GM13977 (cell line): ENCODE results near the gene MRPL54.

Experiments used
- DNase-seq: peaks from one replicate; pipeline ENCODE4 v3.0.0; 2012; ENCODE audit warnings: low spot score
- in situ Hi-C: fragments of 300-500 bp; cut with MboI; formaldehyde crosslinking; loops from one replicate; pipeline ENCODE4 v1.12.0; 2022; ENCODE audit warnings: low sequenced_read_pairs, low pct_unique_long_range_greater_than_20kb, mixed read lengths, inconsistent platforms; ENCODE audit not compliant: unreplicated experiment
- TF ChIP-seq, protein P1 (sequence below): IDR thresholded peaks from 2 replicates; pipeline ENCODE4 v1.5.1; 2012; ENCODE audit warnings: mild to moderate bottlenecking, control low read depth; ENCODE audit not compliant: insufficient read depth; ENCODE audit errors: extremely low read depth, missing control alignments

MRPL54 gene

DNA sequence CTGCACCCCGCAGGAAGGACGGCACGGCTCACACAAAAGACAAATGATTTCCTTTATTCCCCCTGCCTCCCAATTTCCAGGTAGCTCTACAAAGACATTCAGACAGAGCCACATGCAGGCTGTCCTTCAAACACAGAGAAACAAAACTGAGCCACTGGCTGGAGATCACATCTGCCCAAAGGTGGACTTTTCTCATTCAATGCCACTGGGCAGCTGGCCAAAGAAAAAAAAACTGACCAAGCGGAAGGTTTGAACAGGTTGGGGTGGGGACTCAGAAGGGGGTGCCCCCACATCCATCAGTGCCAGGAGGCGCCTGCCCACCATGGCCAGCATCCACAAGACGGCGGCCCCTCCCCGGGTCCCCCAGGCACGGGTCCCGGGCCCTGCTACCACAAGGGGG lies 41.5 kb downstream of the MRPL54 start:
- DNase-seq: no peak
- TF ChIP-seq, protein P1, sequence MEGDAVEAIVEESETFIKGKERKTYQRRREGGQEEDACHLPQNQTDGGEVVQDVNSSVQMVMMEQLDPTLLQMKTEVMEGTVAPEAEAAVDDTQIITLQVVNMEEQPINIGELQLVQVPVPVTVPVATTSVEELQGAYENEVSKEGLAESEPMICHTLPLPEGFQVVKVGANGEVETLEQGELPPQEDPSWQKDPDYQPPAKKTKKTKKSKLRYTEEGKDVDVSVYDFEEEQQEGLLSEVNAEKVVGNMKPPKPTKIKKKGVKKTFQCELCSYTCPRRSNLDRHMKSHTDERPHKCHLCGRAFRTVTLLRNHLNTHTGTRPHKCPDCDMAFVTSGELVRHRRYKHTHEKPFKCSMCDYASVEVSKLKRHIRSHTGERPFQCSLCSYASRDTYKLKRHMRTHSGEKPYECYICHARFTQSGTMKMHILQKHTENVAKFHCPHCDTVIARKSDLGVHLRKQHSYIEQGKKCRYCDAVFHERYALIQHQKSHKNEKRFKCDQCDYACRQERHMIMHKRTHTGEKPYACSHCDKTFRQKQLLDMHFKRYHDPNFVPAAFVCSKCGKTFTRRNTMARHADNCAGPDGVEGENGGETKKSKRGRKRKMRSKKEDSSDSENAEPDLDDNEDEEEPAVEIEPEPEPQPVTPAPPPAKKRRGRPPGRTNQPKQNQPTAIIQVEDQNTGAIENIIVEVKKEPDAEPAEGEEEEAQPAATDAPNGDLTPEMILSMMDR: no peak
- in situ Hi-C loops: no loop called here

DNA sequence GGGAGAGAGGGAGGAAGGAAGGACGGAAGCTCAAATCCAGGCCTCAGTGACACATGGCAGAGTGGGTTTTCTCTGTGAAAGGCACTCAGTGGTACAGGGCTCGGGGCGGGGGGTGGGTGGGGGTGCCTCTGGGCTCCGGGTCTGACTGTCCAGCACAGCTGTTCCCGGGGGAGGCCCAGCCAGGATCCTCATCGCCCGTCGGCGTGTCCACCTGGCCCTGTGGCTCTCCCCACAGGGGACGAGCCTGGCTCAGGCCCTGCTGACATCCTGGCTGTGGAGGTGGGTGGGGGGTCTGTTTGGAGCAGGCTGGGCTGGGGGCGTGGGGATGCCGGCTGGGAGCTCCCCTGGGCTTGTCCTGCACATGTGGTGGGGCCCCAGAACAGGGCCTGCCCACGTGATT lies 41.9 kb downstream of the MRPL54 start:
- in situ Hi-C loops: no loop called here
- DNase-seq: no peak
- TF ChIP-seq, protein P1: no peak

DNA sequence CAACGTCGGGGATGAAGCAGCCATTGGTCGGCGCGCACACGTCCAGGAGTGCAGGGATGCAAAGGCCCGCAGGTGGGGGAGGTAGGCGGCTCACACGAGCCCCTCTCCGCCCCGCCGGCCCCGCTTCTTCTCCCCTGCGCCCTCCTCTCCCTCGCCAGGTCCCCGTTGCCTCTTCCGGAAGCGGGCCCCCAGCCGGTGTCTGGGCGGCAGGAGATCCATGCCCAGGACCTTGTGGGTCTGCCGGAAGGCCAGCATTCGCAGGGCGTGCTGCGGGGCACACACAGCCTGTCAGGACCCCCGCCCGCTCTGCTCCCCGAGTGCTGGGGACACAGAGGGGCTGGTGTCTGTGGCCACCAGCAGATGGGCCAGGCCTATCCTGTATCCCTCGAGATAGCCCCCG lies 43.4 kb downstream of the MRPL54 start:
- no peak for DNase-seq
- TF ChIP-seq, protein P1: no peak
- in situ Hi-C loops: no loop called here

DNA sequence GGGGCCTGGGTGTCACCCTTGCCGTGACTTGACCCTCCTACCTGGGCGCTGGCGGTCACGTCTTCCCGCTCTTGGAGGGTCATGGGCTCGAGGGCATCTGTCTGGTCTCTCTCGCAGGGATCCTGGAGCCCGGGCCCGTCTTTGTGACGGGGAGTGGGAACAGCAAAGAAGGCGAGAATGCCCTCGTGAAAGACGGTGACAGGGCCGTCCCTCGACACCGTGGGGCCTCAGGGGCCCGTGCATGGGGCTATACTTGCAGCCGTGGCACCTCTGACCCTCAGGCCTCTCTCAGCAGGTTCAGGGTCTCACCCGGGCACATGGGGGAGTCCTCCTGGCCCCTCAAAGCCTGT lies 44.6 kb downstream of the MRPL54 start:
- TF ChIP-seq, protein P1: no peak
- in situ Hi-C loops: no loop called here
- DNase-seq: no peak

DNA sequence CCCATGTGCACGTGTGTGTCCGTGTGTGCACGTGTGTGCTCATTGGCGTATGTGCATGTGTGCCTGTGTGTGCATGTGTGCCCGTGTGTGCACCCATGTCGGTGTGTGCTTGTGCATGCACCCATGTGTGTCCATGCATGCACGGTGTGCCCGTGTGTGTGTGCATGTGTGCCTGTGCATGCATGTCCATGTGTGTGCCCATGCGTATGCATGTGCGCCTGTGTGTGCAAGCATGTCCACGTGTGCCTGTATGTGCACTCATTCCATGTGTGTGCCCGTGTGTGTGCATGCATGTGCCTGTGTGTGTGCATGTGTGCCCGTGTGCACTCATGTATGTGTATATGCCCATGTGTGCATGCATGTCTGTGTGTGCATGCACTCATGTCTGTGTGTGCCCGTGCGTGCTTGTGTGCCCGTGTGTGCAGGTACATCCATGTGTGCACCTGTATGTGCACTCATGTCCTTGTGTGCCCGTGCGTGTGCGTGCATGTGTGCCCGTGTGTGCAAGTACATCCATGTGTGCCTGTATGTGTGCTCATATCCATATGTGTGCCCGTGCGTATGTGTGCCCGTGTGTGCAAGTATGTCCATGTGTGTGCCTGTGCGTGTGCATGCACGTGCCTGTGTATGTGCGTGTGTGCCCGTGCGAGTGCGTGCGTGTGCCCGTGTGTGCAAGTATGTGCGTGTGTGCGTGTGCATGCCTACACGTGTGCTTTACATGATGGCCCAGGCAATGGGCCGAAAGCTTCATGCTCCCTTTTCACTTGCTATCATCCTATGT lies 45.3 kb downstream of the MRPL54 start:
- in situ Hi-C loops: no loop called here

DNA sequence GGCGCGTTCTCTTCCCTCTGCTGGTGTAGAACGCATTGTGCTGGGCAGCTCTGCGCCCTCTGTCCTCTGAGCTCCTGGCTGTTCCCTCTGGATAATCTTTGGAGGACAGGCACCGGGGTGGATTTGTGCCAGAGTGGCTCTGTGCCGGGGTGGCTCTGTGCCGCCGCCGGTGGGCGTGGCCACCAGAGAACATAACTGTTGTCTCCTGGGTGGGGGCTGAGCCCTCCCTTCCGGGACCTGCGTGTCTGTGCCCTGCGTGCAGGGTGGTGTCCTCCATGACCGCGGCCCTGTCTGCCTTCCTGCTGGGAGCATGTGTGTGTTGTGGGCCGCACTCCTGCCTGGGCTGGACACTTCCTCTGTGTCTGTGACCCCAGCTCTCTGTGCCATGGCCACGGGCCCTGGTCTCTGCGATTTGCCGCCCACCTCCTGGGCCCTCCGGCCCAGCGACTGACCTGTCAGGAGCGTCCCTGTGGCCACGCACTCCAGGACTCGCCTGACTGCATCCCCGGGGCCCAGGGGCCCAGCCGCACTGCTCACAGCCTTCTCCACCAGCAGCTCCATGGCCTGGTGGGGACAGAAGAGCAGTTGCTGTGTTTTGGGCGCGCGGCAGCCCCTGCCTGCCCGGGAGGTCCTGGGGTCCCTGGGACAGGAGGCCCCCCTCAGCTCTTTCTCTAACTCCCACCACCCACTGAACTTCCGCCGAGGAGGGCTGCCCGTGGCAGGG lies 46.1 kb downstream of the MRPL54 start:
- in situ Hi-C loops: no loop called here
- no peak for DNase-seq
- TF ChIP-seq, protein P1: no peak

More for the DNA sequence above, 45.3 kb downstream of the MRPL54 start:
- no peak for DNase-seq
- TF ChIP-seq, protein P1: no peak
